ENCODE data around the gene SUGCT. TPM values are rescaled to one million over a fixed set of nuclear protein-coding genes. Genes with fewer than 3 reads are reported as not detected.

SUGCT gene
- total RNA-seq, 1 donor from 2014 or later = 8.5 TPM

- DNase-seq (ENCODE audit: low read depth) = no peak
These were observed 713.9 kb downstream of the SUGCT start for GRCh38 chr7:40848541-40849221.

- peak; percentile 39 for DNase-seq (ENCODE audit: low read depth)
These were observed 715.2 kb downstream of the SUGCT start for GRCh38 chr7:40850017-40850416.

GRCh38 chr7:40851001-40851400 is 716.2 kb downstream of the SUGCT start:
- DNase-seq (ENCODE audit: low read depth) = no peak

GRCh38 chr7:40859076-40859475 is 724.3 kb downstream of the SUGCT start:
- no peak for DNase-seq (ENCODE audit: low read depth)

- DNase-seq (ENCODE audit: low read depth) = no peak
These were observed 725.2 kb downstream of the SUGCT start for GRCh38 chr7:40859965-40860543.

GRCh38 chr7:40865441-40866233 is 730.8 kb downstream of the SUGCT start:
- no peak for DNase-seq (ENCODE audit: low read depth)

- DNase-seq (ENCODE audit: low read depth) = no peak
These were observed 731.8 kb downstream of the SUGCT start for GRCh38 chr7:40866601-40867000.

- DNase-seq (ENCODE audit: low read depth) = no peak
These were observed 735.3 kb downstream of the SUGCT start for GRCh38 chr7:40870108-40870507.

GRCh38 chr7:40873248-40873647 is 738.4 kb downstream of the SUGCT start:
- DNase-seq (ENCODE audit: low read depth) = no peak

- DNase-seq (ENCODE audit: low read depth) = no peak
These were observed 740.0 kb downstream of the SUGCT start for GRCh38 chr7:40874756-40875155.

- DNase-seq (ENCODE audit: low read depth) = no peak
These were observed 741.8 kb downstream of the SUGCT start for GRCh38 chr7:40876601-40877000.

- DNase-seq (ENCODE audit: low read depth) = no peak
These were observed 745.2 kb downstream of the SUGCT start for GRCh38 chr7:40879941-40880543.

- peak; percentile 27 for DNase-seq (ENCODE audit: low read depth)
These were observed 745.8 kb downstream of the SUGCT start for GRCh38 chr7:40880581-40880980.

GRCh38 chr7:40881405-40881926 is 746.7 kb downstream of the SUGCT start:
- no peak for DNase-seq (ENCODE audit: low read depth)

- DNase-seq (ENCODE audit: low read depth) = no peak
These were observed 747.4 kb downstream of the SUGCT start for GRCh38 chr7:40882071-40882658.

- DNase-seq (ENCODE audit: low read depth) = peak; percentile 17
These were observed 749.0 kb downstream of the SUGCT start for GRCh38 chr7:40883826-40884225.

GRCh38 chr7:40884241-40884640 is 749.4 kb downstream of the SUGCT start:
- DNase-seq (ENCODE audit: low read depth) = peak; percentile 39

- no peak for DNase-seq (ENCODE audit: low read depth)
These were observed 750.7 kb downstream of the SUGCT start for GRCh38 chr7:40885503-40885902.

- DNase-seq (ENCODE audit: low read depth) = no peak
These were observed 752.3 kb downstream of the SUGCT start for GRCh38 chr7:40887099-40887498.

- DNase-seq (ENCODE audit: low read depth) = no peak
These were observed 753.7 kb downstream of the SUGCT start for GRCh38 chr7:40888499-40888898.

- no peak for DNase-seq (ENCODE audit: low read depth)
These were observed 754.3 kb downstream of the SUGCT start for GRCh38 chr7:40889099-40889498.

All from myocyte (in vitro differentiated cells).